GM12878 (cell line): ENCODE results near the gene NPHS2. TPM values are rescaled to one million over a fixed set of nuclear protein-coding genes. Genes with fewer than 3 reads are reported as not detected.

ENCODE experiments used
- ATAC-seq: fragments of 200-7000 bp; cut with Tn5 transposase; 3 replicates; pipeline ENCODE4 v1.9.1; 2020; ENCODE audit warnings: mild to moderate bottlenecking, moderate library complexity
- BruUV-seq: library from RNA; stranded (reverse); fragments of 400-500 nt; replicated peaks from 2 replicates; lab custom pipeline; 2021; lab: Mats Ljungman, UMichigan
- CTCF ChIA-PET: fragments of 300-600 bp; sonication (Branson Sonifier 250); formaldehyde crosslinking; extraction: SDS; loops from one replicate; lab custom pipeline; 2021; ENCODE audit warnings: inconsistent platforms; lab: Yijun Ruan, JAX
- POLR2A ChIA-PET: fragments of 350-600 bp; formaldehyde crosslinking; extraction: SDS; loops from one replicate; lab custom pipeline; 2021; ENCODE audit warnings: inconsistent platforms; lab: Charles Lee
- RAD21 ChIA-PET: fragments of 300-600 bp; sonication (Branson Sonifier 250); formaldehyde crosslinking; loops from one replicate; lab custom pipeline; 2023; ENCODE audit warnings: antibody characterized with exemption; ENCODE audit not compliant: unreplicated experiment; lab: Charles Lee
- SMC1A ChIA-PET: fragments of 300-600 bp; sonication (Branson Sonifier 250); formaldehyde crosslinking; loops from one replicate; lab custom pipeline; 2023; ENCODE audit not compliant: unreplicated experiment, uncharacterized antibody; lab: Charles Lee
- DNase-seq: peaks from one replicate; pipeline ENCODE4 v3.0.0-alpha.2; 2011; ENCODE audit warnings: low read depth, low spot score
- FAIRE-seq: peaks from 3 replicates; lab custom pipeline; 2011; peaks lifted over from hg19 to GRCh38; lab: Jason Lieb, UNC
- H2AFZ ChIP-seq: 2 replicates; pipeline ENCODE4 v1.6.0; 2011; ENCODE audit warnings: low read depth, low read length, control low read depth; ENCODE audit not compliant: control insufficient read depth
- H3K27ac ChIP-seq: 2 replicates; pipeline ENCODE4 v1.5.1; 2011; ENCODE audit warnings: control low read depth; ENCODE audit not compliant: control insufficient read depth, insufficient read depth
- H3K27me3 ChIP-seq, 2 experiments: replicated peaks in 1 of 2; 2 replicates each; pipeline versions ENCODE4 v1.6.0 to v1.6.1; 2011; ENCODE audit warnings: low read length in 1 of 2; ENCODE audit not compliant: control insufficient read depth in 2 of 2, insufficient read depth in 2 of 2
- H3K36me3 ChIP-seq, 2 experiments: 2 replicates each; pipeline ENCODE4 v1.5.1; 2011; ENCODE audit warnings: low read length in 1 of 2; ENCODE audit not compliant: control insufficient read depth in 2 of 2, insufficient read depth in 2 of 2
- H3K4me1 ChIP-seq: 2 replicates; pipeline ENCODE4 v1.6.1; 2011; ENCODE audit warnings: mild to moderate bottlenecking, low read length, moderate library complexity, mixed read lengths; ENCODE audit not compliant: control insufficient read depth, insufficient read depth
- H3K4me2 ChIP-seq: 2 replicates; pipeline ENCODE4 v1.6.0; 2011; ENCODE audit warnings: control low read depth; ENCODE audit not compliant: control insufficient read depth, insufficient read depth
- H3K4me3 ChIP-seq: fragments of 200-600 bp; sonication (generic); 2 replicates; pipeline ENCODE4 v1.5.1; 2016
- H3K79me2 ChIP-seq: 2 replicates; pipeline ENCODE4 v1.6.0; 2011; ENCODE audit warnings: low read length; ENCODE audit not compliant: control insufficient read depth, insufficient read depth
- H3K9ac ChIP-seq: 2 replicates; pipeline ENCODE4 v1.8.0; 2011; ENCODE audit warnings: low read length, control low read depth, mixed read lengths; ENCODE audit not compliant: control insufficient read depth, insufficient read depth
- H3K9me3 ChIP-seq: replicated peaks from 3 replicates; pipeline ENCODE4 v1.5.1; 2011; ENCODE audit warnings: mild to moderate bottlenecking, low read length; ENCODE audit not compliant: control insufficient read depth, insufficient read depth
- H4K20me1 ChIP-seq: 2 replicates; pipeline ENCODE4 v1.6.0; 2011; ENCODE audit not compliant: control insufficient read depth, insufficient read depth
- BACH1 ChIP-seq: fragments of 450-650 bp; IDR thresholded peaks from 2 replicates; pipeline ENCODE4 v1.6.1; 2017; ENCODE audit warnings: mild to moderate bottlenecking, borderline replicate concordance
- CHD2 ChIP-seq: IDR thresholded peaks from 2 replicates; pipeline ENCODE4 v1.6.1; 2011; ENCODE audit warnings: low read depth, low read length, improper control_type of control experiment, borderline replicate concordance
- CHD4 ChIP-seq: fragments of 200-600 bp; sonication (generic); IDR thresholded peaks from 2 replicates; pipeline ENCODE4 v1.6.1; 2016; ENCODE audit warnings: mild to moderate bottlenecking
- EP300 ChIP-seq, 2 experiments: fragments of 150-350 bp in 1 of 2; IDR thresholded peaks; 2 replicates each; pipeline ENCODE4 v1.6.1; 2011 to 2012; ENCODE audit warnings: low read depth in 2 of 2, low read length in 2 of 2, borderline replicate concordance in 1 of 2, improper control_type of control experiment in 1 of 2, inconsistent platforms in 1 of 2; ENCODE audit not compliant: control insufficient read depth in 1 of 2
- IKZF1 ChIP-seq: fragments of 450-650 bp; conservative IDR thresholded peaks from 2 replicates; pipeline ENCODE4 v1.6.1; 2017; ENCODE audit warnings: antibody characterized with exemption, mild to moderate bottlenecking
- IRF4 ChIP-seq: IDR thresholded peaks from 2 replicates; pipeline ENCODE4 v1.6.1; 2011; ENCODE audit warnings: low read depth, low read length
- KAT2A ChIP-seq: conservative IDR thresholded peaks from 2 replicates; pipeline ENCODE4 v1.6.1; 2011; ENCODE audit warnings: low read depth, low read length; ENCODE audit not compliant: control insufficient read depth
- MAX ChIP-seq: IDR thresholded peaks from 2 replicates; pipeline ENCODE4 v1.6.1; 2012; ENCODE audit warnings: low read depth, low read length, improper control_type of control experiment
- NBN ChIP-seq: fragments of 450-650 bp; IDR thresholded peaks from 2 replicates; pipeline ENCODE4 v1.6.1; 2016
- RAD21 ChIP-seq: IDR thresholded peaks from 2 replicates; pipeline ENCODE4 v1.6.1; 2011; ENCODE audit warnings: mild to moderate bottlenecking, low read depth, low read length, moderate library complexity; ENCODE audit not compliant: insufficient read depth
- RFX5 ChIP-seq: IDR thresholded peaks from 2 replicates; pipeline ENCODE4 v1.6.1; 2011; ENCODE audit warnings: low read depth, low read length, improper control_type of control experiment
- TBL1XR1 ChIP-seq: IDR thresholded peaks from 2 replicates; pipeline ENCODE4 v1.6.1; 2012; ENCODE audit warnings: low read depth, low read length, improper control_type of control experiment
- ZSCAN29 ChIP-seq: fragments of 450-650 bp; IDR thresholded peaks from 2 replicates; pipeline ENCODE4 v1.6.1; 2017; ENCODE audit warnings: mild to moderate bottlenecking, moderate library complexity
- ZZZ3 ChIP-seq: IDR thresholded peaks from 2 replicates; pipeline ENCODE4 v1.6.1; 2011; ENCODE audit warnings: low read depth; ENCODE audit not compliant: control insufficient read depth, insufficient read length
- WGBS: methylation state at CpG from one replicate; pipeline ENCODE4 v1.1.6; 2016; ENCODE audit warnings: low lambda C conversion rate; ENCODE audit not compliant: insufficient replicate concordance, insufficient coverage; ENCODE audit errors: missing lambda C conversion rate; 5-methylcytosine and 5-hydroxymethylcytosine counted together
- in situ Hi-C: fragments of 300-500 bp; cut with MboI; formaldehyde crosslinking; loops from 9 replicates; pipeline ENCODE4 v1.14.3; 2018; ENCODE audit warnings: mixed read lengths
- intact Hi-C: fragments of 100-400 bp; cut with micrococcal nuclease; formaldehyde crosslinking; loops from one replicate; pipeline ENCODE4 v1.14.2; 2022; ENCODE audit not compliant: unreplicated experiment
- polyA plus RNA-seq, 11 experiments: library from polyadenylated mRNA; depleted of rRNA in 4 of 11; unstranded in 6 of 11; stranded (reverse) in 5 of 11; fragments of >200 nt; fragmentation: Nextera tagmentation in 4 of 11; fragmentation: Illumina TruSeq in 1 of 11; extraction: Ambion mirVana in 4 of 11; extraction: Trizol in 1 of 11; gene quantifications; 1 replicate in 1 of 11; 2 replicates in 10 of 11; pipeline versions ENCODE4 v1.2.1 to v1.2.3, GENCODE V29; 2011 to 2016; ENCODE audit warnings: inconsistent platforms in 2 of 11, missing spikeins in 2 of 11, low read depth in 1 of 11
- total RNA-seq, 4 experiments: library from RNA; depleted of rRNA in 3 of 4; stranded (reverse); fragments of >200 nt in 3 of 4; fragmentation: Illumina TruSeq in 1 of 4; extraction: Trizol in 1 of 4; gene quantifications; 2 replicates each; pipeline versions ENCODE4 v1.2.1 to v1.2.3, GENCODE V29; 2013 to 2021
- TF ChIP-seq, protein P1 (sequence below): IDR thresholded peaks from 2 replicates; pipeline ENCODE4 v1.6.1; 2012; ENCODE audit warnings: mild to moderate bottlenecking, low read depth, low read length
- TF ChIP-seq, protein P2 (sequence below): fragments of 450-650 bp; IDR thresholded peaks from 2 replicates; pipeline ENCODE4 v1.6.1; 2017; ENCODE audit warnings: mild to moderate bottlenecking, moderate library complexity

The NPHS2 gene
- total and polyA plus RNA-seq, 10 of the 15 experiments (the other 5 are each of a cell fraction or from before 2014, with no cell fraction given), result not detected

DNA sequence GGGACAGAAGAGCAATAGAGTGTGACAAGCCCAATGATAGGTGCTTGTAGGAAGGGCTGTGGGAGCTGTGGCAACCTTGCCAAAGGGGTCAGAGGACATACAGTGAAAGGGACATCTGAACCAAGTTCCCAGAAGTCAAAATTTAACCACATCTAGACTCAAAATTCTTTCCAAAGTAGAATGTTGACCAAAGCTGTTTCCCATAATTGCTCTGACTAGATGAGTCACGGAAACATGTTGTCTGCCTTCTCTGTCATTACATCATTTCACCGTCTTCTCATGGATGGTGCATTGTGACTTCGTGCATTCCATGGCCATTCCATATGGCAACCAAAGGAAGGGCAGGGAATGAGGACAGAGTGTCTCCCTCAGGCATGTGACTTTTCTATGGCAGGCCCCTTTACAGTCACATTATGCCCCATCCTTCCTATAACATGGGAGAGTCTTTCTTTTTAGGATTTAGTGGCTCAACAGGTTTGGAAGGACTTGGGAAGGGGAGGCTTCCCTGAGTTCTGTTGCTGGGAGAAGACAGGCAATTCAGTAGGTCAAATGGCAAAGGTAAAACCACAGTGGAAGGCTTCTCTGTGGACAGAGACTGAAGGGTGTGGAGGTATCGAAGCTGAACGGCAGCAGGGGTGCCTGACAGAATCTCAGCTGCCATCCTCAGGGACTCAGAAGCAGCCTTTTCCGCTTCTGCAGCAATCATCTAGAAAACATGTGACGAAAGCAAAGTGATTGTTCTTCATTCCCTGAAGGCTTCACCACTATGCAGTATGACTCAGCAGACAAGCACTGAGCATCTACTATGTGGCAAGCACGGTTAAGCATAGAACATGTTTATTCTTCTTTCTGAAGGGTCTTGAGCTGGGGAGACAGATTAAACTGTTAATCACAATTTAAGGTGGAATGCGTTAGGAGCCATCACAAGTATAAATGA lies 24.7 kb downstream of the NPHS2 start (continued):
- TF ChIP-seq MAX (no peak), ZSCAN29 (no peak), NBN (no peak), IKZF1 (no peak), KAT2A (no peak), ZZZ3 (no peak)

GRCh38 chr1:179549368-179549700 lies 26.4 kb downstream of the NPHS2 start:
- no peak overlapping the region for H2AFZ ChIP-seq
- no peaks in the 10 kb centered on the region for H3K27me3 ChIP-seq
- no peaks in the 10 kb centered on the region for H3K36me3 ChIP-seq
- RAD21 ChIA-PET, result no interaction called here
- POLR2A ChIA-PET, result no interaction called here
- no peaks in the 10 kb centered on the region for H3K79me2 ChIP-seq
- no peak overlapping the region for H3K9ac ChIP-seq
- H3K4me1 ChIP-seq, result no peaks in the 10 kb centered on the region; the same call in 1 of the 2 replicates
- no peak overlapping the region for H3K4me2 ChIP-seq
- no peaks in the 10 kb centered on the region for H4K20me1 ChIP-seq
- intact Hi-C loops (no loop called here), in situ Hi-C loops (no loop called here)
- BruUV-seq, result no TSS peak
- 40% methylated on average over 2 of the region's 2 CpGs for WGBS
- H3K27ac ChIP-seq, result no peak overlapping the region
- CTCF ChIA-PET, result no interaction called here
- no peak for DNase-seq
- H3K9me3 ChIP-seq, result no peaks in the 10 kb centered on the region
- SMC1A ChIA-PET, result no interaction called here
- peak; percentile 11 for ATAC-seq
- H3K4me3 ChIP-seq, result no peak overlapping the region
- no peak for FAIRE-seq
- TF ChIP-seq, protein P1, sequence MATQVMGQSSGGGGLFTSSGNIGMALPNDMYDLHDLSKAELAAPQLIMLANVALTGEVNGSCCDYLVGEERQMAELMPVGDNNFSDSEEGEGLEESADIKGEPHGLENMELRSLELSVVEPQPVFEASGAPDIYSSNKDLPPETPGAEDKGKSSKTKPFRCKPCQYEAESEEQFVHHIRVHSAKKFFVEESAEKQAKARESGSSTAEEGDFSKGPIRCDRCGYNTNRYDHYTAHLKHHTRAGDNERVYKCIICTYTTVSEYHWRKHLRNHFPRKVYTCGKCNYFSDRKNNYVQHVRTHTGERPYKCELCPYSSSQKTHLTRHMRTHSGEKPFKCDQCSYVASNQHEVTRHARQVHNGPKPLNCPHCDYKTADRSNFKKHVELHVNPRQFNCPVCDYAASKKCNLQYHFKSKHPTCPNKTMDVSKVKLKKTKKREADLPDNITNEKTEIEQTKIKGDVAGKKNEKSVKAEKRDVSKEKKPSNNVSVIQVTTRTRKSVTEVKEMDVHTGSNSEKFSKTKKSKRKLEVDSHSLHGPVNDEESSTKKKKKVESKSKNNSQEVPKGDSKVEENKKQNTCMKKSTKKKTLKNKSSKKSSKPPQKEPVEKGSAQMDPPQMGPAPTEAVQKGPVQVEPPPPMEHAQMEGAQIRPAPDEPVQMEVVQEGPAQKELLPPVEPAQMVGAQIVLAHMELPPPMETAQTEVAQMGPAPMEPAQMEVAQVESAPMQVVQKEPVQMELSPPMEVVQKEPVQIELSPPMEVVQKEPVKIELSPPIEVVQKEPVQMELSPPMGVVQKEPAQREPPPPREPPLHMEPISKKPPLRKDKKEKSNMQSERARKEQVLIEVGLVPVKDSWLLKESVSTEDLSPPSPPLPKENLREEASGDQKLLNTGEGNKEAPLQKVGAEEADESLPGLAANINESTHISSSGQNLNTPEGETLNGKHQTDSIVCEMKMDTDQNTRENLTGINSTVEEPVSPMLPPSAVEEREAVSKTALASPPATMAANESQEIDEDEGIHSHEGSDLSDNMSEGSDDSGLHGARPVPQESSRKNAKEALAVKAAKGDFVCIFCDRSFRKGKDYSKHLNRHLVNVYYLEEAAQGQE, result no peak
- TF ChIP-seq RAD21 (no peak), BACH1 (no peak), EP300 (IDR thresholded peaks at IDR 0.05; ENCODE audit: borderline replicate concordance in 1 of 2, control insufficient read depth in 1 of 2, low read depth in 2 of 2, low read length in 2 of 2) (no peak), CHD4 (no peak), TBL1XR1 (no peak), CHD2 (no peak), RFX5 (no peak), IRF4 (no peak)
- TF ChIP-seq, protein P2, sequence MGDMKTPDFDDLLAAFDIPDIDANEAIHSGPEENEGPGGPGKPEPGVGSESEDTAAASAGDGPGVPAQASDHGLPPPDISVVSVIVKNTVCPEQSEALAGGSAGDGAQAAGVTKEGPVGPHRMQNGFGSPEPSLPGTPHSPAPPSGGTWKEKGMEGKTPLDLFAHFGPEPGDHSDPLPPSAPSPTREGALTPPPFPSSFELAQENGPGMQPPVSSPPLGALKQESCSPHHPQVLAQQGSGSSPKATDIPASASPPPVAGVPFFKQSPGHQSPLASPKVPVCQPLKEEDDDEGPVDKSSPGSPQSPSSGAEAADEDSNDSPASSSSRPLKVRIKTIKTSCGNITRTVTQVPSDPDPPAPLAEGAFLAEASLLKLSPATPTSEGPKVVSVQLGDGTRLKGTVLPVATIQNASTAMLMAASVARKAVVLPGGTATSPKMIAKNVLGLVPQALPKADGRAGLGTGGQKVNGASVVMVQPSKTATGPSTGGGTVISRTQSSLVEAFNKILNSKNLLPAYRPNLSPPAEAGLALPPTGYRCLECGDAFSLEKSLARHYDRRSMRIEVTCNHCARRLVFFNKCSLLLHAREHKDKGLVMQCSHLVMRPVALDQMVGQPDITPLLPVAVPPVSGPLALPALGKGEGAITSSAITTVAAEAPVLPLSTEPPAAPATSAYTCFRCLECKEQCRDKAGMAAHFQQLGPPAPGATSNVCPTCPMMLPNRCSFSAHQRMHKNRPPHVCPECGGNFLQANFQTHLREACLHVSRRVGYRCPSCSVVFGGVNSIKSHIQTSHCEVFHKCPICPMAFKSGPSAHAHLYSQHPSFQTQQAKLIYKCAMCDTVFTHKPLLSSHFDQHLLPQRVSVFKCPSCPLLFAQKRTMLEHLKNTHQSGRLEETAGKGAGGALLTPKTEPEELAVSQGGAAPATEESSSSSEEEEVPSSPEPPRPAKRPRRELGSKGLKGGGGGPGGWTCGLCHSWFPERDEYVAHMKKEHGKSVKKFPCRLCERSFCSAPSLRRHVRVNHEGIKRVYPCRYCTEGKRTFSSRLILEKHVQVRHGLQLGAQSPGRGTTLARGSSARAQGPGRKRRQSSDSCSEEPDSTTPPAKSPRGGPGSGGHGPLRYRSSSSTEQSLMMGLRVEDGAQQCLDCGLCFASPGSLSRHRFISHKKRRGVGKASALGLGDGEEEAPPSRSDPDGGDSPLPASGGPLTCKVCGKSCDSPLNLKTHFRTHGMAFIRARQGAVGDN, result no peak
